Measurements from ENCODE around the gene SLC27A1.
"Not testable (repeated sequence)": the region's sequence is repeated elsewhere in the genome, so short reads cannot be mapped to it uniquely, and the experiment has no call there.

Gene SLC27A1

GRCh38 chr19:17548145-17548544 lies 77.8 kb downstream of the SLC27A1 start:
- H3K36me3 Mint-ChIP-seq = peaks cover 64% of the 10 kb centered on the region
- H3K27me3 Mint-ChIP-seq = no peaks in the 10 kb centered on the region
- H3K27ac Mint-ChIP-seq = no peak overlapping the region
- H3K9me3 Mint-ChIP-seq = peaks cover 5% of the 10 kb centered on the region
- ATAC-seq = no peak
- peaks cover 44% of the 10 kb centered on the region for H3K4me1 Mint-ChIP-seq
- H3K4me3 Mint-ChIP-seq = no peak overlapping the region

DNA sequence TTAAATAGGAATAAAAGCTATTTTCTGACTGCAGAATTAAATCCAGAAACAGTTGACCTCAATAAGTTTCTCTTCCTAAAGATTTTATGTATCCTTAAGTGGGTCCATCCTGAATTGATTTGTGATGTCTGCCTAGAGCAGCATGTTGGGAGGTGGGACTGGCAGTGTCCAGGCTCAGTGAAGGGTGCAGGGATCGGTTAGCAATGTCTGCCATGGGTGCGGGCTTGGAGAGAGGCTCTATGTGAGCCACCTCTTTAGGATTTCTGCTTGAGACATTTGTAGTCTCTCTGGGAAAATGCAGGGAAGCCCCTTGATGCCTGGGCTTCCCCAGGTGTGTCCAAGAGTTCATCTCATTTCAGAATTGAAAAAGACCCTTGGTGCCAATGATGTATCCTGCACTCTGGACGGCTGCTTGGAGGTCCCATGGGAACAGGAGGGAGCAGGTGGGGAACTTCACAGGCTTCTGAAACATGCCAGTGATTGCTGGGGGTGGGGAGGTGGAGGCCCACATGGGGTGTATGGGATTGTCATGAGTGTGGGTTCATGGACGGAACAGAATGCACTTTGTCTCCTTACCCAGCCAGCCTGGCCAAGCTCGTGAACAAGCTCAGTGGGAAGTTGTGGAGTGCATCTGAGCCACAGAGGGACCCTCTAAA lies 78.9 kb downstream of the SLC27A1 start:
- Mint-ChIP-seq H3K27ac (peak overlapping the region; percentile 57), H3K4me1 (peaks cover 38% of the 10 kb centered on the region), H3K36me3 (peaks cover 60% of the 10 kb centered on the region), H3K27me3 (no peaks in the 10 kb centered on the region), H3K4me3 (no peak overlapping the region), H3K9me3 (peaks cover 5% of the 10 kb centered on the region)
- no peak for ATAC-seq

DNA sequence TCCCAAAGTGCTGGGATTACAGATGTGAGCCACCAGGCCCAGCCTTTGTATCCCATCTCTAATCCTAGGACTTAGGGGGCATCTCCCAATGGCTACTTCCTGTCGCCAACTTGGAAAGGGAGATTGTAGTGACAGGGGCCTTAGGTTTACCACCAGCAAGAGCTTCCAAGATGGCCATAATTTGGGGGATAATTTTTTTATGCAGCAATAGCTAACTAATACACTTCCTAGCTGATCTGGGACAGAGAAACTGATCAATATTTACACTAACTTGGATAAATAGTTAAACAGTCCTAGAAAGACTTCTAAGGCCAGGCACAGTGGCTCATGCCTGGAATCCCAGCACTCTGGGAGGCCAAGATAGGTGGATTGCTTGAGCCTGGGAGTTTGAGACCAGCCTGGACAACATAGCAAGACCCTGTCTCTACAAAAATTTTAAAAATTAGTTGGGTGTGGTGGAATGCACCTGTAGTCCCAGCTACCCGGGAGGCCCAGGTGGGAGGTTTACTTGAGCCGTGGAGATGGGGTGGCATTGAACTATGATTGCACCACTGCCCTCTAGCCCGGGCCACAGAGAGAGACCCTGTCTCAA lies 79.8 kb downstream of the SLC27A1 start:
- Mint-ChIP-seq H3K36me3 (peaks cover 52% of the 10 kb centered on the region), H3K27me3 (no peaks in the 10 kb centered on the region), H3K4me3 (no peak overlapping the region), H3K4me1 (peaks cover 33% of the 10 kb centered on the region), H3K27ac (peak overlapping the region; percentile 57), H3K9me3 (peaks cover 5% of the 10 kb centered on the region)
- no peak for ATAC-seq

- H3K27me3 Mint-ChIP-seq, H3K27ac Mint-ChIP-seq, ATAC-seq, H3K4me3 Mint-ChIP-seq, H3K9me3 Mint-ChIP-seq: not testable (repeated sequence)
- peaks cover 40% of the 10 kb centered on the region for H3K36me3 Mint-ChIP-seq
- peaks cover 36% of the 10 kb centered on the region for H3K4me1 Mint-ChIP-seq
Observed at GRCh38 chr19:17552735-17553134, 82.4 kb downstream of the SLC27A1 start.

DNA sequence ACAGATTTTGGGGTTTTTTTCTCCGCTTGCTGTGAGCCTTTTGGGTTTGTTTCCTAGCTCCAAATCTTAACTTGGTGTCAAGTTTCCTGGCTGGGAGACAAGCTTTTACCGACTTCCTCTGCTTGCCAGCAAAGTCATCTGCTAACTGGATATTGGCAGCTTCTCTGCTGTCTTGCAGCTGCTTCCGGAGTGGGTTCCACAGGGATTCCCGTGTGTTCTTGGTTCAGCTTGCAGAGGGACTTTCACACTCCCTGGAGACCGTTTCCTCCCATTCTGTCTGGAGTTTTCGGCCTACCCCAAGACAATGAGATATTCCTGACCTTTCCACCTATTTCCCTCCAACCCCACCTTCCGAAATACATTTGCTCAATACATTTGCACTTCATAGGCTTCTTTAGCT lies 82.9 kb downstream of the SLC27A1 start:
- no peak for ATAC-seq
- peaks cover 35% of the 10 kb centered on the region for H3K36me3 Mint-ChIP-seq
- peak overlapping the region; percentile 57 for H3K27ac Mint-ChIP-seq
- peaks cover 31% of the 10 kb centered on the region for H3K4me1 Mint-ChIP-seq
- peaks cover 2% of the 10 kb centered on the region for H3K9me3 Mint-ChIP-seq
- H3K27me3 Mint-ChIP-seq = no peaks in the 10 kb centered on the region
- no peak overlapping the region for H3K4me3 Mint-ChIP-seq

DNA sequence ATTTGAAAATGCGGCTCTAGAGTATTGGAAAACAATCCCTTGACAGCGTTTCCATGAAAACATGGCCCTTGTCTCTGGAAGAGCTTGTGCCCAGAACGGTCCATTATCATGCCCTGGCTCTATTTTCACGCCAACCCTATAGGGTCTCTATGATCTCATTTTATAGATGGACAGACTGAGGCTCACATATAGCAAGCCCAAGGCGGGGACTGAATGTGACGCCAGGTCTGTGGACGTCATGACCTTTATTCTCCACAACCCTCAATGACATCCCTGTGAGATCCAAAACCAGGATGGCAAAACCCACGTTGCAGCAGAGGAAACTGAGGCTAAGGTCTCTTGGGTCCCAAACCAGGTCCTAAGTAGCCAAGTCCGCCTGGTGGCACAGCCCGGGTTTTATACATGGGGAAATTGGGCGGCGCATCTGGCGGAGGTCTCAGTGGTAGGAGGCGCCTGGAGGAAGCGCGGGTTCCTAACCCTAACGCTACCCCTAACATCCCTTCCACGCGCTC lies 84.7 kb downstream of the SLC27A1 start:
- ATAC-seq = no peak
- H3K4me1 Mint-ChIP-seq = peaks cover 28% of the 10 kb centered on the region
- peak overlapping the region; percentile 91 for H3K4me3 Mint-ChIP-seq
- H3K9me3 Mint-ChIP-seq = no peaks in the 10 kb centered on the region
- H3K36me3 Mint-ChIP-seq = peaks cover 27% of the 10 kb centered on the region
- no peaks in the 10 kb centered on the region for H3K27me3 Mint-ChIP-seq
- peak overlapping the region; percentile 90 for H3K27ac Mint-ChIP-seq

DNA sequence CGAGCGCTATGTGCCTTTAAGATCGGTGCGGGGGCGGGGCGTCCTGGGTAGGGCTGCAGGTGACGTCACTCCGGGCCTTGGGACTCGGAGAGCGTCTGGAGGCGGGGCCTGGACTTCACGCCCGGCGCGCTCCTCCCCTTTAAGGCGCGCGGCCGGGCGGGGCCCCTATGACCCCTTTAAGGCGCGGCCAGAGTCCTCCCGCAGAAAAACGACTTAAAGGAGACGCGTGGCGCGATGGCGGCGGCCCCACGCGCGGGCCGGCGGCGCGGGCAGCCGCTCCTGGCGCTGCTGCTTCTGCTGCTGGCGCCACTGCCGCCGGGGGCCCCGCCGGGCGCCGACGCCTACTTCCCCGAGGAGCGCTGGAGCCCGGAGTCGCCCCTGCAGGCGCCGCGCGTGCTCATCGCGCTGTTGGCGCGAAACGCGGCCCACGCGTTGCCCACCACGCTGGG lies 85.2 kb downstream of the SLC27A1 start, which contains the start of gene COLGALT1:
Gene COLGALT1 (plus strand): TSS at position 170 of the 449 bp plus-strand sequence. CDS start 65 bp downstream, at position 235.
- peaks cover 27% of the 10 kb centered on the region for H3K36me3 Mint-ChIP-seq
- ATAC-seq = peak; percentile 99
- H3K27ac Mint-ChIP-seq = peak within 1 kb of the TSS; percentile 90
- H3K4me1 Mint-ChIP-seq = peaks cover 32% of the 10 kb centered on the region
- no peaks in the 10 kb centered on the region for H3K27me3 Mint-ChIP-seq
- peak within 1 kb of the TSS; percentile 91 for H3K4me3 Mint-ChIP-seq
- no peaks in the 10 kb centered on the region for H3K9me3 Mint-ChIP-seq
